HepG2 (cell line): ENCODE data around the gene ZNF367. TPM values are rescaled to one million over a fixed set of nuclear protein-coding genes. Genes with fewer than 3 reads are reported as not detected.

ENCODE experiments used
- CTCF ChIP-seq: sonication (generic); formaldehyde crosslinking; IDR thresholded peaks from 2 replicates; pipeline ENCODE4 v1.5.0; 2020; ENCODE audit warnings: mild to moderate bottlenecking, missing genetic modification reagents, moderate library complexity
- EP300 ChIP-seq, 3 experiments: sonication (generic) in 1 of 3; formaldehyde crosslinking in 1 of 3; IDR thresholded peaks; 2 replicates each; pipeline versions ENCODE4 v1.5.1 to v1.6.1; 2011 to 2020; ENCODE audit warnings: low read depth in 2 of 3, low read length in 2 of 3, borderline replicate concordance in 1 of 3, improper control_type of control experiment in 1 of 3, mild to moderate bottlenecking in 1 of 3, missing genetic modification reagents in 1 of 3, moderate library complexity in 1 of 3
- HOMEZ ChIP-seq: IDR thresholded peaks from 2 replicates; pipeline ENCODE4 v1.6.1; 2016; ENCODE audit warnings: low read depth
- NFIC ChIP-seq: IDR thresholded peaks from 2 replicates; pipeline ENCODE4 v1.6.1; 2012; ENCODE audit warnings: mild to moderate bottlenecking, low read length, inconsistent platforms
- RBAK ChIP-seq: sonication (generic); formaldehyde crosslinking; IDR thresholded peaks from 2 replicates; pipeline ENCODE4 v1.5.1; 2020; ENCODE audit warnings: mild to moderate bottlenecking, missing genetic modification reagents
- RXRB ChIP-seq: IDR thresholded peaks from 2 replicates; pipeline ENCODE4 v1.6.1; 2016; ENCODE audit warnings: borderline replicate concordance, missing genetic modification reagents, missing compliant biosample characterization
- SOX13 ChIP-seq, 3 experiments: fragments of 450-650 bp in 1 of 3; sonication (generic) in 1 of 3; formaldehyde crosslinking in 1 of 3; IDR thresholded peaks in 2 of 3; conservative IDR thresholded peaks in 1 of 3; 2 replicates each; pipeline versions ENCODE4 v1.5.0 to v1.6.1; 2016 to 2020; ENCODE audit warnings: antibody characterized with exemption in 1 of 3, mild to moderate bottlenecking in 1 of 3, missing compliant biosample characterization in 1 of 3, missing genetic modification reagents in 1 of 3, moderate library complexity in 1 of 3
- ZBED4 ChIP-seq: sonication (generic); formaldehyde crosslinking; IDR thresholded peaks from 2 replicates; pipeline ENCODE4 v1.4.0; 2020; ENCODE audit warnings: missing genetic modification reagents, borderline replicate concordance
- ZNF326 ChIP-seq: sonication (generic); formaldehyde crosslinking; IDR thresholded peaks from 2 replicates; pipeline ENCODE4 v1.4.0; 2020; ENCODE audit warnings: missing genetic modification reagents, borderline replicate concordance
- ZNF331 ChIP-seq: sonication (generic); formaldehyde crosslinking; IDR thresholded peaks from 2 replicates; pipeline ENCODE4 v1.4.0; 2020; ENCODE audit warnings: missing genetic modification reagents
- ZNF407 ChIP-seq: sonication (generic); formaldehyde crosslinking; IDR thresholded peaks from one replicate; pipeline ENCODE4 v1.5.1; 2020; ENCODE audit warnings: mild to moderate bottlenecking, missing genetic modification reagents; ENCODE audit errors: not compliant biosample characterization
- polyA plus RNA-seq, 8 experiments: library from polyadenylated mRNA; depleted of rRNA in 3 of 8; stranded (reverse) in 7 of 8; unstranded in 1 of 8; fragments of >200 nt; fragmentation: Illumina TruSeq in 4 of 8; extraction: Trizol in 4 of 8; gene quantifications; 2 replicates each; pipeline versions ENCODE4 v1.2.1 to v1.2.3, GENCODE V29; 2011 to 2016; ENCODE audit warnings: low read depth in 4 of 8, missing spikeins in 1 of 8, mixed read lengths in 1 of 8; ENCODE audit not compliant: insufficient read depth in 1 of 8
- total RNA-seq, 5 experiments: library from RNA; depleted of rRNA; stranded (reverse); fragments of >200 nt; fragmentation: Illumina TruSeq; extraction: Trizol; gene quantifications; 2 replicates each; pipeline ENCODE4 v1.2.3, GENCODE V29; 2016; ENCODE audit warnings: low read depth in 1 of 5

Gene ZNF367
- total and polyA plus RNA-seq, 2 of the 13 experiments (the other 11 are each of a cell fraction or from before 2014, with no cell fraction given) = 2.9 to 7.7 TPM

- TF ChIP-seq ZNF407 (CRISPR knock-in tag) = no peak
- TF ChIP-seq ZBED4 (CRISPR knock-in tag) = no peak
- no peak for TF ChIP-seq CTCF (CRISPR knock-in tag)
- peak in 1 of 2 experiments; percentile 80; a peak in 2 of 4 replicates for TF ChIP-seq EP300 (IDR thresholded peaks at IDR 0.05; ENCODE audit: low read depth in 2 of 2, low read length in 2 of 2)
- TF ChIP-seq EP300 (CRISPR knock-in tag; IDR thresholded peaks at IDR 0.05; ENCODE audit: borderline replicate concordance) = no peak
- peak; percentile 54; the same call in 1 of the 2 replicates for TF ChIP-seq HOMEZ (CRISPR knock-in tag)
- peak; percentile 58; the same call in 1 of the 2 replicates for TF ChIP-seq RXRB (CRISPR knock-in tag)
- TF ChIP-seq NFIC = peak; percentile 78; the same call in 1 of the 2 replicates
- TF ChIP-seq ZNF331 (CRISPR knock-in tag) = no peak
- TF ChIP-seq ZNF326 (CRISPR knock-in tag) = no peak
- TF ChIP-seq RBAK (CRISPR knock-in tag) = no peak
- TF ChIP-seq SOX13 (IDR thresholded peaks at IDR 0.05) = no peak
- TF ChIP-seq SOX13 (CRISPR knock-in tag; conservative IDR thresholded peaks at IDR 0.05 in 1 of 2, IDR thresholded peaks at IDR 0.05 in 1 of 2) = peak in 1 of 2 experiments; percentile 55; a peak in 1 of 4 replicates
Observed at GRCh38 chr9:96386157-96386556, 32.0 kb downstream of the ZNF367 start (continued).
